ENCODE results near the gene HLA-DMB. TPM values are rescaled to one million over a fixed set of nuclear protein-coding genes. Genes with fewer than 3 reads are reported as not detected.
A peak's percentile ranks its signal among the peaks of the same experiment; 100 is the strongest.

HLA-DMB gene
- total RNA-seq, 1 experiment from 2014 or later = 142 TPM

DNA sequence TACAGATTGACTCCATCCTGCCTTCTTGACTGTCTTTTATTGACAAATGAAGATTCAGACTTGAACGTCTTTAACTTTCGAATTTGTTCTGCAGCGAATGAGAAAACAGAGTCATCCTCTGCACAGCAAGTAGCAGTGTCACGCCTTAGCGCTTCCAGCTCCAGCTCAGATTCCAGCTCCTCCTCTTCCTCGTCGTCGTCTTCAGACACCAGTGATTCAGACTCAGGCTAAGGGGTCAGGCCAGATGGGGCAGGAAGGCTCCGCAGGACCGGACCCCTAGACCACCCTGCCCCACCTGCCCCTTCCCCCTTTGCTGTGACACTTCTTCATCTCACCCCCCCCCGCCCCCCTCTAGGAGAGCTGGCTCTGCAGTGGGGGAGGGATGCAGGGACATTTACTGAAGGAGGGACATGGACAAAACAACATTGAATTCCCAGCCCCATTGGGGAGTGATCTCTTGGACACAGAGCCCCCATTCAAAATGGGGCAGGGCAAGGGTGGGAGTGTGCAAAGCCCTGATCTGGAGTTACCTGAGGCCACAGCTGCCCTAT is 39.7 kb upstream of the HLA-DMB start:
- H3K79me2 ChIP-seq (ENCODE audit: low read length) = peaks cover 20% of the 10 kb centered on the region
- no peak overlapping the region for H3K27ac ChIP-seq (ENCODE audit: low read length)

DNA sequence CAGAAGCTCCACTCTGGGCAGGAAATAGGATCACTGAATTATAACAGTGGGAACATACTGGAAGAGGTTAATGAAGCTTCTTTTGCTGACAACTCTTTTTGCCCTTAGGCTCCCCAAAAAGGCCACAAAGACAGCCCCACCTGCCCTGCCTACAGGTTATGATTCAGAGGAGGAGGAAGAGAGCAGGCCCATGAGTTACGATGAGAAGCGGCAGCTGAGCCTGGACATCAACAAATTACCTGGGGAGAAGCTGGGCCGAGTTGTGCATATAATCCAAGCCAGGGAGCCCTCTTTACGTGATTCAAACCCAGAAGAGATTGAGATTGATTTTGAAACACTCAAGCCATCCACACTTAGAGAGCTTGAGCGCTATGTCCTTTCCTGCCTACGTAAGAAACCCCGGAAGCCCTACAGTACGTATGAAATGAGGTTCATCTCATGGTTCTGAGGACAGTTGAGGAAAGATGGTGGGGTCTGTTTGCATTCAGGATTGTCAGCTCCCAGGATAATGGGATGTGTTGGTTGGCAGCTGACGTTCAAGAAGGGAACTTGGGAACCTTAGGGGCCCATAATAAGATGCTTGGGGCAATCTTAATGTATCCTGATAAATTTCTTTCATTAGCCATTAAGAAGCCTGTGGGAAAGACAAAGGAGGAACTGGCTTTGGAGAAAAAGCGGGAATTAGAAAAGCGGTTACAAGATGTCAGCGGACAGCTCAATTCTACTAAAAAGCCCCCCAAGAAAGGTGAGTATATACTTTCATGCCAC is 39.1 kb upstream of the HLA-DMB start:
- H3K36me3 ChIP-seq (ENCODE audit: insufficient read depth, low read length) = peaks cover 65% of the 10 kb centered on the region
- H3K4me1 ChIP-seq (ENCODE audit: low read length) = peaks cover 60% of the 10 kb centered on the region
- no peak overlapping the region for H3K9ac ChIP-seq (ENCODE audit: low read length)
- H3K9me3 ChIP-seq (ENCODE audit: low read length) = no peaks in the 10 kb centered on the region
- H4K20me1 ChIP-seq (ENCODE audit: insufficient read depth, low read depth, low read length) = peaks cover 69% of the 10 kb centered on the region
- no peak overlapping the region for H3K4me2 ChIP-seq (ENCODE audit: low read depth, low read length, poor library complexity, severe bottlenecking)
- H3K27me3 ChIP-seq (ENCODE audit: low read length) = no peaks in the 10 kb centered on the region
- no peak overlapping the region for H3K4me3 ChIP-seq (ENCODE audit: low read length)
- H3K79me2 ChIP-seq (ENCODE audit: low read length) = peaks cover 27% of the 10 kb centered on the region
- no peak overlapping the region for H2AFZ ChIP-seq (ENCODE audit: low read length)
- H3K9me2 ChIP-seq (replicated peaks; ENCODE audit: insufficient read depth, low read length) = no peaks in the 10 kb centered on the region
- H3K27ac ChIP-seq (ENCODE audit: low read length) = no peak overlapping the region
- DNase-seq = no peak

More for the DNA sequence above, 39.7 kb upstream of the HLA-DMB start:
- Histone ChIP-seq H3K9me3 (ENCODE audit: low read length) (no peaks in the 10 kb centered on the region), H3K9ac (ENCODE audit: low read length) (no peak overlapping the region), H4K20me1 (ENCODE audit: insufficient read depth, low read depth, low read length) (peaks cover 63% of the 10 kb centered on the region), H3K27me3 (ENCODE audit: low read length) (no peaks in the 10 kb centered on the region), H3K9me2 (replicated peaks; ENCODE audit: insufficient read depth, low read length) (no peaks in the 10 kb centered on the region), H3K36me3 (ENCODE audit: insufficient read depth, low read length) (peaks cover 58% of the 10 kb centered on the region), H3K4me3 (ENCODE audit: low read length) (no peak overlapping the region), H3K4me1 (ENCODE audit: low read length) (peaks cover 53% of the 10 kb centered on the region), H2AFZ (ENCODE audit: low read length) (no peak overlapping the region), H3K4me2 (ENCODE audit: low read depth, low read length, poor library complexity, severe bottlenecking) (no peak overlapping the region)
- peak; percentile 57 for DNase-seq

GRCh38 chr6:32977953-32978324 is 37.1 kb upstream of the HLA-DMB start:
- H3K9me3 ChIP-seq (ENCODE audit: low read length) = no peaks in the 10 kb centered on the region
- H2AFZ ChIP-seq (ENCODE audit: low read length) = no peak overlapping the region
- H3K27me3 ChIP-seq (ENCODE audit: low read length) = no peaks in the 10 kb centered on the region
- H3K79me2 ChIP-seq (ENCODE audit: low read length) = peaks cover 46% of the 10 kb centered on the region
- peaks cover 88% of the 10 kb centered on the region for H4K20me1 ChIP-seq (ENCODE audit: insufficient read depth, low read depth, low read length)
- H3K4me2 ChIP-seq (ENCODE audit: low read depth, low read length, poor library complexity, severe bottlenecking) = no peak overlapping the region
- peaks cover 84% of the 10 kb centered on the region for H3K36me3 ChIP-seq (ENCODE audit: insufficient read depth, low read length)
- no peak for DNase-seq
- peaks cover 62% of the 10 kb centered on the region for H3K4me1 ChIP-seq (ENCODE audit: low read length)
- H3K4me3 ChIP-seq (ENCODE audit: low read length) = no peak overlapping the region
- no peaks in the 10 kb centered on the region for H3K9me2 ChIP-seq (replicated peaks; ENCODE audit: insufficient read depth, low read length)
- no peak overlapping the region for H3K27ac ChIP-seq (ENCODE audit: low read length)
- no peak overlapping the region for H3K9ac ChIP-seq (ENCODE audit: low read length)

- H4K20me1 ChIP-seq (ENCODE audit: insufficient read depth, low read depth, low read length) = peaks cover 88% of the 10 kb centered on the region
- H3K27me3 ChIP-seq (ENCODE audit: low read length) = no peaks in the 10 kb centered on the region
- H3K4me3 ChIP-seq (ENCODE audit: low read length) = no peak overlapping the region
- H2AFZ ChIP-seq (ENCODE audit: low read length) = no peak overlapping the region
- no peak overlapping the region for H3K9ac ChIP-seq (ENCODE audit: low read length)
- DNase-seq = no peak
- H3K27ac ChIP-seq (ENCODE audit: low read length) = no peak overlapping the region
- no peaks in the 10 kb centered on the region for H3K9me3 ChIP-seq (ENCODE audit: low read length)
- no peaks in the 10 kb centered on the region for H3K9me2 ChIP-seq (replicated peaks; ENCODE audit: insufficient read depth, low read length)
- H3K4me2 ChIP-seq (ENCODE audit: low read depth, low read length, poor library complexity, severe bottlenecking) = peak overlapping the region; percentile 1
- H3K36me3 ChIP-seq (ENCODE audit: insufficient read depth, low read length) = peaks cover 90% of the 10 kb centered on the region
- H3K79me2 ChIP-seq (ENCODE audit: low read length) = peaks cover 52% of the 10 kb centered on the region
- H3K4me1 ChIP-seq (ENCODE audit: low read length) = peaks cover 62% of the 10 kb centered on the region
Observed at GRCh38 chr6:32977272-32977952, 36.6 kb upstream of the HLA-DMB start.

GRCh38 chr6:32976334-32977069 is 35.7 kb upstream of the HLA-DMB start:
- Histone ChIP-seq H3K4me1 (ENCODE audit: low read length) (peaks cover 61% of the 10 kb centered on the region), H3K9ac (ENCODE audit: low read length) (no peak overlapping the region), H4K20me1 (ENCODE audit: insufficient read depth, low read depth, low read length) (peaks cover 87% of the 10 kb centered on the region), H3K4me2 (ENCODE audit: low read depth, low read length, poor library complexity, severe bottlenecking) (peak overlapping the region; percentile 82), H3K9me2 (replicated peaks; ENCODE audit: insufficient read depth, low read length) (no peaks in the 10 kb centered on the region), H3K79me2 (ENCODE audit: low read length) (peaks cover 56% of the 10 kb centered on the region), H3K27me3 (ENCODE audit: low read length) (no peaks in the 10 kb centered on the region), H2AFZ (ENCODE audit: low read length) (no peak overlapping the region), H3K4me3 (ENCODE audit: low read length) (no peak overlapping the region), H3K36me3 (ENCODE audit: insufficient read depth, low read length) (peaks cover 93% of the 10 kb centered on the region), H3K9me3 (ENCODE audit: low read length) (no peaks in the 10 kb centered on the region), H3K27ac (ENCODE audit: low read length) (peak overlapping the region; percentile 90; the same call in 1 of the 2 replicates)
- DNase-seq = no peak

GRCh38 chr6:32975886-32976285 is 35.1 kb upstream of the HLA-DMB start:
- Histone ChIP-seq H3K9me3 (ENCODE audit: low read length) (no peaks in the 10 kb centered on the region), H3K27ac (ENCODE audit: low read length) (peak overlapping the region; percentile 90; the same call in 1 of the 2 replicates), H3K4me3 (ENCODE audit: low read length) (0 out of 2 replicates have a peak overlapping the region, but pooled peaks have one; percentile 89), H3K36me3 (ENCODE audit: insufficient read depth, low read length) (peaks cover 90% of the 10 kb centered on the region), H3K4me2 (ENCODE audit: low read depth, low read length, poor library complexity, severe bottlenecking) (peak overlapping the region; percentile 82), H3K79me2 (ENCODE audit: low read length) (peaks cover 60% of the 10 kb centered on the region), H3K9ac (ENCODE audit: low read length) (no peak overlapping the region), H3K4me1 (ENCODE audit: low read length) (peaks cover 59% of the 10 kb centered on the region), H4K20me1 (ENCODE audit: insufficient read depth, low read depth, low read length) (peaks cover 82% of the 10 kb centered on the region), H3K9me2 (replicated peaks; ENCODE audit: insufficient read depth, low read length) (no peaks in the 10 kb centered on the region), H2AFZ (ENCODE audit: low read length) (no peak overlapping the region), H3K27me3 (ENCODE audit: low read length) (no peaks in the 10 kb centered on the region)
- no peak for DNase-seq

DNA sequence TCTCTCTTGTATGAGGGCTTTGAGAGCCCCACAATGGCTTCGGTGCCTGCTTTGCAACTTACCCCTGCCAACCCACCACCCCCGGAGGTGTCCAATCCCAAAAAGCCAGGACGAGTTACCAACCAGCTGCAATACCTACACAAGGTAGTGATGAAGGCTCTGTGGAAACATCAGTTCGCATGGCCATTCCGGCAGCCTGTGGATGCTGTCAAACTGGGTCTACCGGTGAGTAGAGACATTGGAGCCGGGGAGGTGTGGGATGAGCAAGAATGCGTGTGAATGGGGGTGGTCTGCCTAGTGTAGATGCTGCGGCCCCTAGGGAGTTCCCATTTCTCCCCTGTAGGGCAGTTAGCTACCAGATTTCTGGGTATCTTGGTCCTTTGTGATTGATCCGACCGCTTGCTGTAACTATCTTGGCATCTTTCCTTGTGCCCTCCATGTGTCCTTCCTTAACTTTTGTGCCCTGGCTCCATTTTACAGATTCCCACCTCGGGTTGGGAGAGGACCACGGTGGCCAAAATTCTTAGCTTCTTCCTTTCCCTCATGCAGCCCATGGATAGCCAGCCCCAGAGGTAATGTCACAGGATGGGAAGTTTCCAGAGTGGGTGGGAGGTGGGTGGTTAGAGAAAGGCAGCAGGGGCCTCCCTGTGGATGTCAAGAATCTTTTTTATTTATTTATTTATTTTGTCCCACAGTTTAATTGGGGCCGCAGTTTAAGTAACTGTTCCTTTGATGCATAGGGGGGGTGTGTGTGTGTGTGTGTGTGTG is 33.9 kb upstream of the HLA-DMB start:
- Histone ChIP-seq H3K27ac (ENCODE audit: low read length) (peak overlapping the region; percentile 90), H3K9me2 (replicated peaks; ENCODE audit: insufficient read depth, low read length) (no peaks in the 10 kb centered on the region), H3K4me1 (ENCODE audit: low read length) (peaks cover 57% of the 10 kb centered on the region), H4K20me1 (ENCODE audit: insufficient read depth, low read depth, low read length) (peaks cover 71% of the 10 kb centered on the region), H3K36me3 (ENCODE audit: insufficient read depth, low read length) (peaks cover 78% of the 10 kb centered on the region), H3K9me3 (ENCODE audit: low read length) (no peaks in the 10 kb centered on the region), H3K9ac (ENCODE audit: low read length) (peak overlapping the region; percentile 84), H3K4me3 (ENCODE audit: low read length) (peak overlapping the region; percentile 89), H3K27me3 (ENCODE audit: low read length) (no peaks in the 10 kb centered on the region), H3K4me2 (ENCODE audit: low read depth, low read length, poor library complexity, severe bottlenecking) (peak overlapping the region; percentile 82), H3K79me2 (ENCODE audit: low read length) (peaks cover 60% of the 10 kb centered on the region), H2AFZ (ENCODE audit: low read length) (no peak overlapping the region)
- DNase-seq = no peak

Measured in Karpas-422 (cell line).